ENCODE data around the gene CALML6.

CALML6 gene

GRCh38 chr1:1920608-1921458 is 5.8 kb downstream of the CALML6 start:
- H3K27ac ChIP-seq = no peak overlapping the region; the same call in 1 of the 2 replicates
- TF ChIP-seq ZFX (IDR thresholded peaks at IDR 0.05) (no peak), CTCF (conservative IDR thresholded peaks at IDR 0.05) (no peak)

GRCh38 chr1:1921459-1921862 is 6.4 kb downstream of the CALML6 start:
- TF ChIP-seq ZFX (IDR thresholded peaks at IDR 0.05) (no peak), CTCF (conservative IDR thresholded peaks at IDR 0.05) (no peak)
- H3K27ac ChIP-seq = no peak overlapping the region

- no peak for TF ChIP-seq CTCF (conservative IDR thresholded peaks at IDR 0.05)
- TF ChIP-seq ZFX (IDR thresholded peaks at IDR 0.05) = no peak
- H3K27ac ChIP-seq = no peak overlapping the region
These were observed 7.0 kb downstream of the CALML6 start for GRCh38 chr1:1921901-1922701.

GRCh38 chr1:1922702-1922955 is 7.6 kb downstream of the CALML6 start:
- H3K27ac ChIP-seq = no peak overlapping the region
- TF ChIP-seq ZFX (IDR thresholded peaks at IDR 0.05) (no peak), CTCF (conservative IDR thresholded peaks at IDR 0.05) (no peak)

GRCh38 chr1:1922956-1923833 is 8.1 kb downstream of the CALML6 start:
- no peak for TF ChIP-seq CTCF (conservative IDR thresholded peaks at IDR 0.05)
- no peak for TF ChIP-seq ZFX (IDR thresholded peaks at IDR 0.05)
- H3K27ac ChIP-seq = no peak overlapping the region

- H3K27ac ChIP-seq = no peak overlapping the region
- no peak for TF ChIP-seq CTCF (conservative IDR thresholded peaks at IDR 0.05)
- no peak for TF ChIP-seq ZFX (IDR thresholded peaks at IDR 0.05)
These were observed 9.3 kb downstream of the CALML6 start for GRCh38 chr1:1924386-1924785.
